VCaP (cell line): ENCODE results near the gene TMEM231.

ENCODE experiments used
- H3K27ac ChIP-seq: fragments of 450-650 bp; 2 replicates; pipeline ENCODE4 v1.5.1; 2017
- TF ChIP-seq, protein P1 (sequence below): fragments of 450-650 bp; conservative IDR thresholded peaks from 2 replicates; pipeline ENCODE4 v1.5.1; 2017; ENCODE audit warnings: mild to moderate bottlenecking, moderate library complexity

TMEM231 gene

DNA sequence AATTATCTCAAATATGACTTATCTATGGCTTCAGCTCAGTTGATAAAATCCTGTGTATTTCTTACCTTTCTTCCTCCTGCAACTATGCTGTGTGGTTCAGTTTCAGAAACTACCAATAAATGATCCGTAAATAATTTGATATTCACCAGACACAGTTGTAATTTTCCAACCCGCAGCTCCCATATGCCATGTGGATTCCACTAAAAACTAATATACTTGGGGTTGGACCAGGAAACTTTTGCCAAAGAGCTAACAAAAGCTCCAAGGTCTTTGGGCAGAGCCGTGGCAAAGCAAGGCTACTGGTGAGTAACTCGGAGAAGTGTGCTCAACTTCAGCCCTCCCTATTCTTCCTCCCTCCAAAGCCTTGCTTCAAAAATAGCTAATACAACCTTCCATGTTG, 58.5 kb downstream of the TMEM231 start:
- TF ChIP-seq, protein P1, sequence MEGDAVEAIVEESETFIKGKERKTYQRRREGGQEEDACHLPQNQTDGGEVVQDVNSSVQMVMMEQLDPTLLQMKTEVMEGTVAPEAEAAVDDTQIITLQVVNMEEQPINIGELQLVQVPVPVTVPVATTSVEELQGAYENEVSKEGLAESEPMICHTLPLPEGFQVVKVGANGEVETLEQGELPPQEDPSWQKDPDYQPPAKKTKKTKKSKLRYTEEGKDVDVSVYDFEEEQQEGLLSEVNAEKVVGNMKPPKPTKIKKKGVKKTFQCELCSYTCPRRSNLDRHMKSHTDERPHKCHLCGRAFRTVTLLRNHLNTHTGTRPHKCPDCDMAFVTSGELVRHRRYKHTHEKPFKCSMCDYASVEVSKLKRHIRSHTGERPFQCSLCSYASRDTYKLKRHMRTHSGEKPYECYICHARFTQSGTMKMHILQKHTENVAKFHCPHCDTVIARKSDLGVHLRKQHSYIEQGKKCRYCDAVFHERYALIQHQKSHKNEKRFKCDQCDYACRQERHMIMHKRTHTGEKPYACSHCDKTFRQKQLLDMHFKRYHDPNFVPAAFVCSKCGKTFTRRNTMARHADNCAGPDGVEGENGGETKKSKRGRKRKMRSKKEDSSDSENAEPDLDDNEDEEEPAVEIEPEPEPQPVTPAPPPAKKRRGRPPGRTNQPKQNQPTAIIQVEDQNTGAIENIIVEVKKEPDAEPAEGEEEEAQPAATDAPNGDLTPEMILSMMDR = no peak
- no peak overlapping the region for H3K27ac ChIP-seq

DNA sequence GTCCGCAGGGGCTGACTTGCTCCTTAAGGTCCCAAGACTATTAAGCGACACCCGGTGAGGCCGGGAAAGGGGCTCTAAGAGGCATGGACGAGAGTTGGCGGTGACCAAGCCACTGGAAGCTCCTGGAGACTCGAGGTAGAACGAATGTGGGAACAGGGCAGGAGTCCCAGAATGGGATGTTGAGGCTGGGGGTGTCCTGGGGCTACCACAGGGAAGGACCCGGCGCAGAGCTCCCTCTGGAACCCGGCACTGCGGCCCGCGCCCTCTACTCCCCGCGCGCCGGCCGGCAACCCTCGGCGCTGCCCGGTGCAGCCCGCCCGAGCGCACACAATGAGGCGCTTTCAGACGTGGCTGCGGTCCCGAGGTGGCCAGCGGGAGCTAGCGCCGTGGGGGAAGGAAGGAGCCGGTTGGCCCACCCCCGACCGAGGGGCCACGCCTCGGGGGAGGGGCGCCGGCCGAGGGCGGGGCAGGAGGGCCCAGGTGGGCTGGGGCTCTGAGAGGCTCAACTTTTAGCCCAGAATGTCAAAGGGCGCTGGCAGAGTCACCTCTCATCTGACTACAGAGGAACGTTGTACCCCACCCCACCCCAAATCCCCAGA, 60.9 kb downstream of the TMEM231 start, which contains the start of gene CHST6:
TSS of gene CHST6 (minus strand) at position 366 of the 599 bp plus-strand sequence. CDS start 15,613 bp downstream, outside the sequence.
- no peak within 1 kb of the TSS for H3K27ac ChIP-seq
- TF ChIP-seq, protein P1 = no peak

- no peak overlapping the region for H3K27ac ChIP-seq
- TF ChIP-seq, protein P1 = no peak
These were observed 61.4 kb downstream of the TMEM231 start for GRCh38 chr16:75494661-75495075.

DNA sequence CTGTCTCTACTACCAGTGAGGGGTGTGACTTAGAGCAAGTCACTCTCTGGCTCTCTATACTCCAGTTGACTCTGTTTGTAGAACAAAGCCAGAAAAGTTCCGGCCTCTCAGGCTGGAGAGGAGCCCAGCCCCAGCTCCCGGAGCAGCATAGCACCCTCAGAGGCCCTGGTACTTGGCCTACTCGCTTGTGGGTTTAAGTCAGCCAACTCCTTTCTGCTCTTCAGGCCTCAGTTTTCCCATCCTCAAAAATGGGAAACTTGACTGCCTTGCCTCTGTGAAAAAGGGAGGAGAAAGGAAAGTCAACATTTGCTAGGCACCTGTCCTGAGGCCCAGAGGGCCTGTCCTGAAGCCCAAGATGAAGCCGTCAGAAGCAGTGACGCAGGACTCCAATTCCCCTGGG, 61.9 kb downstream of the TMEM231 start:
- H3K27ac ChIP-seq = no peak overlapping the region
- TF ChIP-seq, protein P1 = no peak

GRCh38 chr16:75491876-75492275, 64.2 kb downstream of the TMEM231 start:
- TF ChIP-seq, protein P1 = peak; percentile 56
- H3K27ac ChIP-seq = peak overlapping the region; percentile 69

DNA sequence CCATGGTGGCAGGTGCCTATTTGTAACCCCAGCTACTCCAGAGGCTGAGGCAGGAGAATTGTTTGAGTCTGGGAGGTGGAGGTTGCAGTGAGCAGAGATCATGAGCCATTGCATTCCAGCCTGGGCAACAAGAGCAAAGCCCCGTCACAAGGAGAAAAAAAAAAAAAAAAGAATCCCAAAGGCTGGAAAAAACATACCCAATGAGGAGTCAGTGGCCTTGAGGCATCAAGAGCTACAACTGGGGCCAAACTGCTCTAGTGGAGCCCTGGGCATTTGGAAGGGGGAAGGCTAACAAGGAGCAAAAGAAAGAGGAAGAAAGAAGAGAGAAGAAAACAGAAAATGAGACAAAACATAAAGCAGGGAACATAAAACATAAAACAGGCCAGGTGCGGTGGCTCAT, 67.7 kb downstream of the TMEM231 start:
- no peak overlapping the region for H3K27ac ChIP-seq
- TF ChIP-seq, protein P1 = no peak
